A673 (cell line): Measurements from ENCODE around the gene WSCD2. TPM values are rescaled to one million over a fixed set of nuclear protein-coding genes. Genes with fewer than 3 reads are reported as not detected.

Experiments
- BruUV-seq: library from RNA; stranded (reverse); fragments of 400-500 nt; replicated peaks from 2 replicates; lab custom pipeline; 2021; lab: Mats Ljungman, UMichigan
- CTCF ChIA-PET: fragments of 300-600 bp; sonication (Branson Sonifier 250); formaldehyde crosslinking; loops from one replicate; lab custom pipeline; 2022; ENCODE audit warnings: antibody characterized with exemption; lab: Charles Lee
- POLR2A ChIA-PET: fragments of 300-600 bp; sonication (Branson Sonifier 250); formaldehyde crosslinking; loops from one replicate; lab custom pipeline; 2022; ENCODE audit warnings: antibody characterized with exemption; ENCODE audit not compliant: low non-redundant PET; lab: Charles Lee
- DNase-seq: peaks from one replicate; pipeline ENCODE4 v3.0.0-alpha.2; 2015; ENCODE audit warnings: low spot score
- H3K27ac ChIP-seq: fragments of 200-600 bp; sonication (generic); 2 replicates; pipeline ENCODE4 v1.5.1; 2016; ENCODE audit warnings: mixed run types, low read depth, mild to moderate bottlenecking, mixed read lengths, antibody characterized with exemption, low read length; ENCODE audit not compliant: poor library complexity, severe bottlenecking
- H3K27me3 ChIP-seq: fragments of 200-600 bp; sonication (generic); replicated peaks from 2 replicates; pipeline ENCODE4 v1.6.1; 2017; ENCODE audit warnings: mixed run types, low read depth, mild to moderate bottlenecking, mixed read lengths, antibody characterized with exemption, low read length; ENCODE audit not compliant: insufficient read depth, poor library complexity
- H3K36me3 ChIP-seq: fragments of 200-600 bp; sonication (generic); 2 replicates; pipeline ENCODE4 v1.6.1; 2016; ENCODE audit warnings: mixed run types, mild to moderate bottlenecking, mixed read lengths, antibody characterized with exemption, low read length; ENCODE audit not compliant: insufficient read depth, poor library complexity, severe bottlenecking
- H3K4me1 ChIP-seq: fragments of 200-600 bp; sonication (generic); 2 replicates; pipeline ENCODE4 v1.6.1; 2017; ENCODE audit warnings: mixed run types, mild to moderate bottlenecking, mixed read lengths, antibody characterized with exemption, low read length; ENCODE audit not compliant: insufficient read depth, poor library complexity, severe bottlenecking
- H3K4me3 ChIP-seq: fragments of 200-600 bp; sonication (generic); 2 replicates; pipeline ENCODE4 v1.5.1; 2016; ENCODE audit warnings: low read depth, mixed run types, mild to moderate bottlenecking, mixed read lengths, low read length; ENCODE audit not compliant: poor library complexity, severe bottlenecking
- H3K9me3 ChIP-seq: fragments of 200-600 bp; sonication (generic); 2 replicates; pipeline ENCODE4 v1.6.1; 2016; ENCODE audit warnings: mixed run types, low read depth, mild to moderate bottlenecking, mixed read lengths, antibody characterized with exemption, low read length; ENCODE audit not compliant: poor library complexity, severe bottlenecking
- EZH2 ChIP-seq: fragments of 200-600 bp; sonication (generic); IDR thresholded peaks from 2 replicates; pipeline ENCODE4 v1.6.1; 2017; ENCODE audit warnings: borderline replicate concordance, low read depth, mild to moderate bottlenecking, mixed read lengths, antibody characterized with exemption, low read length; ENCODE audit not compliant: poor library complexity, severe bottlenecking
- intact Hi-C: fragments of 100-400 bp; cut with micrococcal nuclease; formaldehyde crosslinking; loops from one replicate; pipeline ENCODE4 v1.10.0; 2022; ENCODE audit not compliant: unreplicated experiment
- total RNA-seq: library from RNA; stranded (reverse); gene quantifications from 2 replicates; pipeline ENCODE4 v1.2.3, GENCODE V29; 2021
- TF ChIP-seq, protein P1 (sequence below): fragments of 300-800, 200-600 bp; sonication (generic); conservative IDR thresholded peaks from 2 replicates; pipeline ENCODE4 v1.5.1; 2017; ENCODE audit warnings: low read depth, mild to moderate bottlenecking, antibody characterized with exemption, low read length, moderate library complexity, mixed read lengths

Gene WSCD2
- total RNA-seq, 1 experiment from 2014 or later: not detected

DNA sequence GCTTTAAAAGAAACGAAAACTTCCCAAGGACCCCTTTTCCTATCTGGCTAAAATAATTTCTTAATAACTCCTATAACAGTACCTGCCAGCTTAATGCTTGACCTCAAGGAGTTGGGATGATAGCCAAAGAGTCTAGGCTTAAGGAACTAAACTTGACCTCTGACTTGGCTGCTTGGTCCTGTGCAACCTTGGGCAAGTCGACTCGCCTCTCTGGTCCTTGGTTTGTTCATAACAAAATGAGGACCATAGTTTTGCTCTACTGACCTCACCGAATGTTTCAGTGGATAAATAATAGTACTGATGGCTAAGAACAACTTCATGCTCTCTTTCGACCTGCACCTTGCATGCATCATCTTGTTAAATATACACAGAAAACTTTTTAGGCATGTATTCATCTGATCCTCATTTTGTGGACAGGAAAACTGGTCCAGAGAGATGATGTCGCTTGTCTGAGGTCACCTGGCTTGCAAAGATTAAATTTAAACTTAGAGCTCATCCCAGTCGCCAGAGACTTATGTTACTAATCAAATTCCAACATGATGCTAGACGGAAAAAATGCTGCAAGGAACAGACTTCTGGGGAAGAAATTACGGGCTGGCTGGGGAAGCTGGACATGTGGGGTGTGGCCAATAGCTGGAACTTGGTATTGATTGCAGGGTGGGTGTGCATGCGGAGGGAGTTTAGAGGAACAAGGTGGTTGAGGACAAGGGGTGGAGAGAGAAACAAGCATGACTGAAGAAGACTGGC, 38.0 kb upstream of the WSCD2 start:
- POLR2A ChIA-PET: no interaction called here
- CTCF ChIA-PET: no interaction called here

DNA sequence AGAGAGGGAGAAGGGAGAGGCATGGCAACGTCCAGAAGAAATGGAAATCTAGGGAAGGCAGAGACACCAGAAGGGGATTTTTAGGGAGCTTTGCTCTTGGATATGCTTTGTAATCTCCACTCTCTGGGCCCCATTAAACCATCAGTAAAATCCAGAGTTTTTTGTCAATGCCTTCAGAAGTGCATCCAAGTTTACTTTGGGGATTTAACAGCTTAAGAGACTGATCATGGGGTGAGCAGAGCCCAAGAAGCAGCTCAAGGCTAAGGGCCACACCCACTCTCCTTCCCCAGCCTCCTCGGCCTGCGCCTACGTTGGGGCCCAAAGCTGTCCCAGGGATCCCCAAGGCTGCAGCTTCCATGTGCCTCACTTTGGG, 37.4 kb upstream of the WSCD2 start:
- intact Hi-C loops: no loop called here
- H3K36me3 ChIP-seq: no peaks in the 10 kb centered on the region
- H3K27ac ChIP-seq: no peak overlapping the region
- peaks cover 5% of the 10 kb centered on the region for H3K9me3 ChIP-seq
- no TSS peak for BruUV-seq
- H3K27me3 ChIP-seq: peaks cover 47% of the 10 kb centered on the region
- CTCF ChIA-PET: no interaction called here
- POLR2A ChIA-PET: no interaction called here
- TF ChIP-seq, protein P1, sequence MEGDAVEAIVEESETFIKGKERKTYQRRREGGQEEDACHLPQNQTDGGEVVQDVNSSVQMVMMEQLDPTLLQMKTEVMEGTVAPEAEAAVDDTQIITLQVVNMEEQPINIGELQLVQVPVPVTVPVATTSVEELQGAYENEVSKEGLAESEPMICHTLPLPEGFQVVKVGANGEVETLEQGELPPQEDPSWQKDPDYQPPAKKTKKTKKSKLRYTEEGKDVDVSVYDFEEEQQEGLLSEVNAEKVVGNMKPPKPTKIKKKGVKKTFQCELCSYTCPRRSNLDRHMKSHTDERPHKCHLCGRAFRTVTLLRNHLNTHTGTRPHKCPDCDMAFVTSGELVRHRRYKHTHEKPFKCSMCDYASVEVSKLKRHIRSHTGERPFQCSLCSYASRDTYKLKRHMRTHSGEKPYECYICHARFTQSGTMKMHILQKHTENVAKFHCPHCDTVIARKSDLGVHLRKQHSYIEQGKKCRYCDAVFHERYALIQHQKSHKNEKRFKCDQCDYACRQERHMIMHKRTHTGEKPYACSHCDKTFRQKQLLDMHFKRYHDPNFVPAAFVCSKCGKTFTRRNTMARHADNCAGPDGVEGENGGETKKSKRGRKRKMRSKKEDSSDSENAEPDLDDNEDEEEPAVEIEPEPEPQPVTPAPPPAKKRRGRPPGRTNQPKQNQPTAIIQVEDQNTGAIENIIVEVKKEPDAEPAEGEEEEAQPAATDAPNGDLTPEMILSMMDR: no peak
- TF ChIP-seq EZH2: no peak
- H3K4me3 ChIP-seq: no peak overlapping the region
- no peaks in the 10 kb centered on the region for H3K4me1 ChIP-seq
- DNase-seq: no peak

More for the DNA sequence above, 38.0 kb upstream of the WSCD2 start:
- H3K9me3 ChIP-seq: peaks cover 5% of the 10 kb centered on the region
- H3K27ac ChIP-seq: no peak overlapping the region
- H3K27me3 ChIP-seq: peaks cover 41% of the 10 kb centered on the region
- TF ChIP-seq, protein P1: no peak
- TF ChIP-seq EZH2: no peak
- DNase-seq: no peak
- no peaks in the 10 kb centered on the region for H3K36me3 ChIP-seq
- no peak overlapping the region for H3K4me3 ChIP-seq
- no TSS peak for BruUV-seq
- no peaks in the 10 kb centered on the region for H3K4me1 ChIP-seq
- intact Hi-C loops: no loop called here

DNA sequence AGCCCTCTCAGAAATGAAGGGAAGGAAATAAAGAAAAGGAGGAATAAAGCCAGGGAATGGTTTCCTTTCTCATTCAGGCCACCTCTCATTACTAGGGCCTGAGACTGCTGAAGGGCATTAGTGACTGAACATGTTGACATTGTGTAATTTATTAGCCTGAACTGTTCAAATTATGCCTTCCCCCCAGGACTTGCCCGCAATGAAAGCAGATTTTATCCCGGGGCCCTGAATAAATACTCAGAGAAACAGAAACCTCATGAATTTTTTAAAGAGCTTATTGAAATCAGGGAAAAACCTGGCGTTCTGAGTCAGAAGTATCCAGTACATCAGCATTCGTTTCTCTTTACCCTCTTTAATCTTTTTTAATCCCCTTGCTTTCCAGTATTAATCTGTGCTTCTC, 35.9 kb upstream of the WSCD2 start:
- CTCF ChIA-PET: no interaction called here
- no TSS peak for BruUV-seq
- no peaks in the 10 kb centered on the region for H3K36me3 ChIP-seq
- H3K4me3 ChIP-seq: no peak overlapping the region
- POLR2A ChIA-PET: no interaction called here
- no peaks in the 10 kb centered on the region for H3K4me1 ChIP-seq
- peaks cover under 1% of the 10 kb centered on the region for H3K9me3 ChIP-seq
- DNase-seq: no peak
- no peak for TF ChIP-seq EZH2
- TF ChIP-seq, protein P1: no peak
- intact Hi-C loops: no loop called here
- peaks cover 48% of the 10 kb centered on the region for H3K27me3 ChIP-seq
- H3K27ac ChIP-seq: no peak overlapping the region
